HAP-1 (cell line): ENCODE results near the gene DNAJC6.

Source experiments
- DNase-seq, 2 experiments: peaks; one replicate each; pipeline ENCODE4 v3.0.0-alpha.2; 2016 to 2020; ENCODE audit warnings: low spot score in 2 of 2
- H3K27me3 ChIP-seq: fragments of 250-450 bp; sonication (Bioruptor Pico); 2 replicates; pipeline ENCODE4 v1.5.1; 2020; ENCODE audit warnings: low read depth, mild to moderate bottlenecking, moderate library complexity
- H3K36me3 ChIP-seq: fragments of 250-450 bp; sonication (Bioruptor Pico); replicated peaks from 2 replicates; pipeline ENCODE4 v1.5.1; 2020; ENCODE audit warnings: mild to moderate bottlenecking
- H3K4me1 ChIP-seq: fragments of 250-450 bp; sonication (Bioruptor Pico); 2 replicates; pipeline ENCODE4 v1.5.1; 2020; ENCODE audit warnings: mild to moderate bottlenecking
- H3K4me3 ChIP-seq: fragments of 250-450 bp; sonication (Bioruptor Pico); 2 replicates; pipeline ENCODE4 v1.5.1; 2020; ENCODE audit warnings: mild to moderate bottlenecking, moderate library complexity
- H3K9me3 ChIP-seq: fragments of 250-450 bp; sonication (Bioruptor Pico); 2 replicates; pipeline ENCODE4 v1.5.1; 2020; ENCODE audit warnings: mild to moderate bottlenecking, moderate library complexity
- in situ Hi-C: fragments of 300-500 bp; cut with MboI; formaldehyde crosslinking; loops from 3 replicates; pipeline ENCODE4 v1.14.3; 2020; ENCODE audit warnings: low sequenced_read_pairs, inconsistent platforms, mixed read lengths

The DNAJC6 gene

GRCh38 chr1:65386439-65386838 is 77.1 kb downstream of the DNAJC6 start:
- no peaks in the 10 kb centered on the region for H3K4me1 ChIP-seq
- no peak overlapping the region for H3K4me3 ChIP-seq
- in situ Hi-C loops: no loop called here
- H3K9me3 ChIP-seq: no peaks in the 10 kb centered on the region
- H3K27me3 ChIP-seq: no peaks in the 10 kb centered on the region
- H3K36me3 ChIP-seq: 0 out of 2 replicates have a peak, but pooled peaks cover 3% of the 10 kb centered on the region
- DNase-seq: no peak

GRCh38 chr1:65387821-65388220 is 78.5 kb downstream of the DNAJC6 start:
- H3K9me3 ChIP-seq: no peaks in the 10 kb centered on the region
- DNase-seq: no peak
- in situ Hi-C loops: no loop called here
- no peaks in the 10 kb centered on the region for H3K4me1 ChIP-seq
- H3K36me3 ChIP-seq: peaks cover 3% of the 10 kb centered on the region; the same call in 1 of the 2 replicates
- no peaks in the 10 kb centered on the region for H3K27me3 ChIP-seq
- no peak overlapping the region for H3K4me3 ChIP-seq

DNA sequence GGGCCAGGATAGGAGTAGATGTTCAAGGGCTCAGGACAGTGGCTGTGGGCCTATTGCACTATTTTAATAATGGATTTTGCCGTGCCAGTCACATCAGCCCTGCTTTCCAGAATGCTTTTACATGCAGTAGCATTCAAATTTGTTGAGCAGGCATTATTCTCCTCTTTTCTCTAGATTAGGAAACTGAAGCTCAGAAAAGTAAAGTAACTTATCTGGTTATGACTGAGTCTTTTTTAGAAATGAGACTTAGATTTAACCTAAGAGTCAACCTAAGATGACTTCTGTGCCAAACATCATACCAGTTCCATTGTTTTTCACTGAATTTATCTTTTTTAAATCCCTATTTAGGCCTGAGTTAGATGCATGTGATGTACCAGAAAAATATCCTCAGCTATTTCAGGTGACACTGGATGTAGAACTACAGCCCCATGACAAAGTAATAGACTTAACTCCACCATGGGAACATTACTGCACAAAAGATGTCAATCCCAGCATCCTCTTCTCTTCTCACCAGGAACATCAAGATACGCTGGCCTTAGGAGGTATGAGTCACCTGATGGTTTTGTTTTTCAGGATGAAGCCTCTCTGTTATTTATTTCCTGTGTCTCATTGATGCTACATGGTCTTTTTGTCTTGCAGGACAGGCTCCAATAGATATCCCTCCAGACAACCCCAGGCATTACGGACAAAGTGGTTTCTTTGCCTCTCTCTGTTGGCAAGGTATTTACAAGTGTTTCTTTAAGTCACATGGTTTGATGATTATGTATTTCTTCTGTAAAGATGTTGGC is 79.8 kb downstream of the DNAJC6 start:
- Histone ChIP-seq H3K4me3 (no peak overlapping the region), H3K27me3 (no peaks in the 10 kb centered on the region), H3K36me3 (peaks cover 3% of the 10 kb centered on the region; the same call in 1 of the 2 replicates), H3K9me3 (no peaks in the 10 kb centered on the region), H3K4me1 (no peaks in the 10 kb centered on the region)
- in situ Hi-C loops: no loop called here
- DNase-seq: no peak

- Histone ChIP-seq H3K36me3 (peaks cover 3% of the 10 kb centered on the region), H3K4me1 (no peaks in the 10 kb centered on the region), H3K9me3 (no peaks in the 10 kb centered on the region), H3K27me3 (no peaks in the 10 kb centered on the region), H3K4me3 (no peak overlapping the region)
- DNase-seq: no peak
- in situ Hi-C loops: no loop called here
Observed at GRCh38 chr1:65392497-65392896, 83.2 kb downstream of the DNAJC6 start.

GRCh38 chr1:65393347-65393746 is 84.0 kb downstream of the DNAJC6 start:
- Histone ChIP-seq H3K36me3 (peaks cover 3% of the 10 kb centered on the region), H3K4me3 (no peak overlapping the region), H3K27me3 (no peaks in the 10 kb centered on the region), H3K4me1 (no peaks in the 10 kb centered on the region), H3K9me3 (no peaks in the 10 kb centered on the region)
- in situ Hi-C loops: no loop called here
- DNase-seq: no peak

DNA sequence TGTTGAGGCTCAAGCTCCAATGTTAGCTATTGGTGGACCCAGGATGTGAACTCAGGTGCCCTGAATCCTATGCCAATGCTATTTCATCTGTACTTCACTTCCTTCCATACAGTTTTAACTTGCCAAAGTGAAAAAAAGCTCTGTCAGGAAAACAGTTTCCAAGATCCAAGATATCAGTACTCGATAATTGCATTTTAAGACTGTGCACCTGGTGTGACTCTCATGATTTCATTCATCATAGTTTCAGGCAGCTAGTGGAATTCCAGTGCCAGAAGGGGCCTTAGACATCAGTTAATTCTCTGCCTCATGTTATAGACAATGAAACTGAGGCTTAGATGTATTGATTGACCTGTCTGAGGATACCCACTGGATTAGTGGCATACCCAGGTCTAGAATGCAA is 84.6 kb downstream of the DNAJC6 start:
- no peaks in the 10 kb centered on the region for H3K9me3 ChIP-seq
- H3K27me3 ChIP-seq: no peaks in the 10 kb centered on the region
- no peak overlapping the region for H3K4me3 ChIP-seq
- H3K4me1 ChIP-seq: no peaks in the 10 kb centered on the region
- in situ Hi-C loops: no loop called here
- H3K36me3 ChIP-seq: no peaks in the 10 kb centered on the region; the same call in none of the 2 replicates
- DNase-seq: no peak

DNA sequence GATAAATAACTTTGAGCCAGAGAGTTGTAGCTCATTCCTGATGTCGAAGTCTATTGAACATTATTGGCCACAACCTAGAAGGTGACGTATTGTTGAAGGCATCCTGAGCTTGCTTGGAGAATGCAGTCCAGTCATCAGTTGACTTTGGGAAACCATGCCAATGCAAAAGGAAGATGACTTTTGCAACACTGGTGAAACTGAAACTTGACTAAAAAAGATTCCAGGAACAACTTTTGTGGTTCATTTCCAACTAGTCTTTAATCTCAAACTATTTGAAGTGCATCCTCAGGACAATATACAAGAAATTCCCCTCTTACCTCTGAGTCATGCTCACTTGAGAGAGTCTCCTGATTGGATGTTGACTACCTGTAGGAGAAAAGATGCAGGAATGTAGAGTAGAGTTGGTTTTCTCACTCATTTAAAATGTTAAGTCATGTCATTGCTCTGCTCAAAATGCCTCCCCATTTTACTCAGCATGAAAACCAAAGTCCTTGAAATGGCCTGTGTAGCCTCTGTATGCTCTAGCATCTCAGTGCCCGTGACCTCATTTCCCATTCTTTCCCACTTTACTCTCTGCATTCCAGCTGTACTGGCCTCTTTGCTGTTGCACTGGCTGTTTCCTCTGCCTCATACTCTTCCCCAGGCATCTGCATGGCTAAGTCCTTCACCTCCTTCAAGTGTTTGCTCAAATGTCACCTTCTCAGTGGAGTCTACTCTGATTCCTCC is 86.7 kb downstream of the DNAJC6 start:
- H3K4me1 ChIP-seq: no peaks in the 10 kb centered on the region
- DNase-seq: no peak
- no peaks in the 10 kb centered on the region for H3K9me3 ChIP-seq
- no peaks in the 10 kb centered on the region; the same call in none of the 2 replicates for H3K36me3 ChIP-seq
- in situ Hi-C loops: no loop called here
- H3K4me3 ChIP-seq: no peak overlapping the region
- H3K27me3 ChIP-seq: no peaks in the 10 kb centered on the region

DNA sequence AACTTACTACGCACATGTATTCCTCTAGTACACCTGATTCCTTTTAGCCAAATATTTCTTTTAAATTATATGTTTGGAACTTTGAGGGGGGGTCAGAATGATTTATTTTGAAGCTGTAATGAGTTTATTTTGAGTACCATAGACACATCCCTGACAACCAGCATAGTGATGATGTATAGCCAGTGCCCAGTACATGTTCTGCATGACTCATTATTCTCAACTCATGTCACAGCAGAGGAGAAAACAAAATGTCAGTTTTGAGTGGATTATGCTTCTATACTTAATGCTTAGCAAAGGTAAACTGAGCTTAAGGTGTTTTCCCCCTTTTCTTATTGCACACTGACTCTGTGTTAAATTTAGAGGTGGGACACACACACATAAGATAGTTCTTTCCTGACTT is 88.7 kb downstream of the DNAJC6 start:
- H3K27me3 ChIP-seq: no peaks in the 10 kb centered on the region
- no peaks in the 10 kb centered on the region for H3K4me1 ChIP-seq
- in situ Hi-C loops: no loop called here
- H3K9me3 ChIP-seq: no peaks in the 10 kb centered on the region
- no peak for DNase-seq
- no peaks in the 10 kb centered on the region; the same call in 1 of the 2 replicates for H3K36me3 ChIP-seq
- no peak overlapping the region for H3K4me3 ChIP-seq

DNA sequence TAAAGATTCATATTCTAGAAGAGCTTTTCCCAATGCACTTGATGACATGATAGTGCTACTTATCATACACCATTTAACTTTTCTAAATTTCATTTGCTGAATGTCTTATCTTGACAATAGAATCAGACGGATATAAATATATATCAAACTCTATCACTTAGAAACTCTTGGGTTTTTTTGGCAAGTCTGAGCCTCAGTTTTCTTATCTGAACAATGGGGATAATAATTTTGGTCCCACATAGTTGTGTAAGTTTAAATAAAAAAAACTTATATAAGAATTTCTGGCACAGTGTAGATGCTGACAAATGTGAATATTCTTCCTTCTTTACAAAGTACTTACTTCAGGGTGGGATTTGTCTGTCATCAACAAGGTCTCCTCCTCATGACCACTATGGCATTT is 89.7 kb downstream of the DNAJC6 start:
- in situ Hi-C loops: no loop called here
- no peaks in the 10 kb centered on the region; the same call in 1 of the 2 replicates for H3K36me3 ChIP-seq
- H3K4me3 ChIP-seq: no peak overlapping the region
- DNase-seq: no peak
- H3K27me3 ChIP-seq: no peaks in the 10 kb centered on the region
- no peaks in the 10 kb centered on the region for H3K4me1 ChIP-seq
- H3K9me3 ChIP-seq: no peaks in the 10 kb centered on the region

DNA sequence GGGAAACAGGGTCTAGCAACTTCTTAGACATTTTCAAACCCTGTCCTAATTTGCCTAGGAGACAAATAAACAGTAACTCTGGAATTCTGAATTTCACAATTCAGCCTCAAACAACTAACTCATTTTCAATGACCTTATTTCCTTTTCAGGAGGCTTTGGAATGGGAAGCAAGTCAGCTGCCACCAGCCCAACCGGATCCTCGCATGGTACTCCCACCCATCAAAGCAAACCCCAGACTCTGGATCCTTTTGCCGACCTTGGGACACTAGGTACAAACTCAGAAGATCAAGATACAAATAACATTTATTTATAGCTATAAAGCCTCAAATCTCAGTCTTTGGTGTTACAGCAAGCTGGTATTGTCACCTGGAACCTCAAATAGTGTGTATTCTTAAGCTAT is 92.3 kb downstream of the DNAJC6 start:
- H3K27me3 ChIP-seq: no peaks in the 10 kb centered on the region
- no peaks in the 10 kb centered on the region for H3K36me3 ChIP-seq
- H3K4me1 ChIP-seq: no peaks in the 10 kb centered on the region
- DNase-seq: no peak
- no peaks in the 10 kb centered on the region for H3K9me3 ChIP-seq
- in situ Hi-C loops: loop anchor here (25.0 kb wide), 1 partner anchor 339 kb away; no protein-coding TSS in a partner anchor
- no peak overlapping the region for H3K4me3 ChIP-seq

DNA sequence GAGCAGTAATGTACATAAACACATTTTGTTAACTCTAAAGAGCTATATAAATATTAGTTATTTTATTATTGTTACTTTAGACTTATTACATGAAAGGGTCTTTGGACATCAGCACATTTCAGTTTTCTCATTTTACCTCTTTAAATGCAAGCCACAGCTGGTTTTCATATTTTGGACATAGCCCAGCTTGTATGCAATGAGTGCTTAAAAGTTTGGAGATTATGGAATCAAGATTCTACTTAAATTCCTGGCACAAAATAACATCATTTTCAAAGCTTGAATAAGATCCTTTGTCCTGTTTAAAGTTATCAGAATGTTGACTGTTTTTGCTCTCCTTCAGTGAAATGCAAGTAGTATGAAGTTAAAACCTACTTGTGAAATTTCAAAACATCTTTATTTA is 95.6 kb downstream of the DNAJC6 start:
- H3K9me3 ChIP-seq: no peaks in the 10 kb centered on the region
- H3K4me3 ChIP-seq: no peak overlapping the region
- in situ Hi-C loops: loop anchor here (25.0 kb wide), 1 partner anchor 343 kb away; no protein-coding TSS in a partner anchor
- H3K27me3 ChIP-seq: no peaks in the 10 kb centered on the region
- no peaks in the 10 kb centered on the region; the same call in 1 of the 2 replicates for H3K4me1 ChIP-seq
- peaks cover 2% of the 10 kb centered on the region; the same call in 1 of the 2 replicates for H3K36me3 ChIP-seq
- no peak for DNase-seq

GRCh38 chr1:65407877-65408276 is 98.5 kb downstream of the DNAJC6 start:
- no peaks in the 10 kb centered on the region for H3K9me3 ChIP-seq
- H3K36me3 ChIP-seq: peaks cover 2% of the 10 kb centered on the region; the same call in 1 of the 2 replicates
- DNase-seq: no peak
- H3K27me3 ChIP-seq: no peaks in the 10 kb centered on the region
- no peak overlapping the region for H3K4me3 ChIP-seq
- in situ Hi-C loops: loop anchor here (25.0 kb wide), 1 partner anchor 346 kb away; no protein-coding TSS in a partner anchor
- no peaks in the 10 kb centered on the region; the same call in 1 of the 2 replicates for H3K4me1 ChIP-seq

- Histone ChIP-seq H3K4me1 (no peaks in the 10 kb centered on the region; the same call in 1 of the 2 replicates), H3K27me3 (no peaks in the 10 kb centered on the region), H3K9me3 (no peaks in the 10 kb centered on the region), H3K4me3 (no peak overlapping the region), H3K36me3 (peaks cover 2% of the 10 kb centered on the region; the same call in 1 of the 2 replicates)
- no peak for DNase-seq
- in situ Hi-C loops: loop anchor here (25.0 kb wide), 1 partner anchor 347 kb away; no protein-coding TSS in a partner anchor
Observed at GRCh38 chr1:65409314-65409713, 100.0 kb downstream of the DNAJC6 start.
